GM13976 (cell line): ENCODE measurements around the gene PISD.

Experiments used
- DNase-seq: peaks from one replicate; pipeline ENCODE4 v3.0.0; 2012; ENCODE audit warnings: low spot score
- CTCF ChIP-seq: IDR thresholded peaks from 2 replicates; pipeline ENCODE4 v1.5.1; 2012; ENCODE audit warnings: borderline replicate concordance, mild to moderate bottlenecking; ENCODE audit not compliant: insufficient read depth; ENCODE audit errors: extremely low read depth, missing control alignments, control extremely low read depth
- in situ Hi-C: fragments of 300-500 bp; cut with MboI; formaldehyde crosslinking; loops from one replicate; pipeline ENCODE4 v1.12.0; 2022; ENCODE audit warnings: low sequenced_read_pairs, mixed read lengths, inconsistent platforms; ENCODE audit not compliant: unreplicated experiment

PISD gene

DNA sequence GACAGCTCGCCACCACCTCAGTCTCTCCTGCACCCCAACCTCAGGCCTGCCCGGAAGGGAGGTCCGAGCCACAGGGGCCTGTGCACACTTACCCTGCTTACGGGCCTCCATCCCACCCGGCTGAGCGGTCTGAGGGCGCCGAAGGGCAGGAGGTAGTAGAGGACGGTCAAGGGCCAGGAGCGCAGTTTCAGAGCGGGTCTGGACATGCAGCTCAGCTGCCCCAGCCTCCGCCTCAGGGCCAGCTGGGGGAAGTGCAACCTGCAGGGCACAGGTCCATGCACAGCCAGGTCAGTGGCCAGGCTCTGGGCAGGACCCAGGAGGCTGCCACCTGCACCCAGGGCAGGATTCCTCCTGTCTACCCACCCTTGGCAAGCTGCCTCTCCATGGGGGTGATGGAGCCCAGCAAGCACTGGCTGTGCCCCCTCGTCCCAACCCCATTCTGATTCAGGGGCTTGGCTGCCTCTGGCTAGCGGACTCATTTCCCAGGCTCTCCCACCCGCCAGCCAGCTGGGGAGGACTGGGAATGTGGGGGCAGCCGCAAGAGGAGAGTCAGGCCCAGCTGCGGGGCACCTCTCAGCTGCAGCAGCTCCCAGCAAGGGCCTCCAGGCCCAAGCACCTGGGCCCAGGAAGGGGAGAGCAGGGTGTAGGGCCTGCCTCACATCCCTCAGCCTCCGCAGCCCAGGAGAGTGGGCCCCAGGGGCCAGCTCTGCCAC lies 38.3 kb downstream of the PISD start:
- TF ChIP-seq CTCF, result no peak
- in situ Hi-C loops, result no loop called here

GRCh38 chr22:31622980-31623379 lies 39.0 kb downstream of the PISD start:
- in situ Hi-C loops, result no loop called here
- no peak for DNase-seq
- TF ChIP-seq CTCF, result no peak

More for the DNA sequence above, 38.3 kb downstream of the PISD start:
- DNase-seq, result no peak

DNA sequence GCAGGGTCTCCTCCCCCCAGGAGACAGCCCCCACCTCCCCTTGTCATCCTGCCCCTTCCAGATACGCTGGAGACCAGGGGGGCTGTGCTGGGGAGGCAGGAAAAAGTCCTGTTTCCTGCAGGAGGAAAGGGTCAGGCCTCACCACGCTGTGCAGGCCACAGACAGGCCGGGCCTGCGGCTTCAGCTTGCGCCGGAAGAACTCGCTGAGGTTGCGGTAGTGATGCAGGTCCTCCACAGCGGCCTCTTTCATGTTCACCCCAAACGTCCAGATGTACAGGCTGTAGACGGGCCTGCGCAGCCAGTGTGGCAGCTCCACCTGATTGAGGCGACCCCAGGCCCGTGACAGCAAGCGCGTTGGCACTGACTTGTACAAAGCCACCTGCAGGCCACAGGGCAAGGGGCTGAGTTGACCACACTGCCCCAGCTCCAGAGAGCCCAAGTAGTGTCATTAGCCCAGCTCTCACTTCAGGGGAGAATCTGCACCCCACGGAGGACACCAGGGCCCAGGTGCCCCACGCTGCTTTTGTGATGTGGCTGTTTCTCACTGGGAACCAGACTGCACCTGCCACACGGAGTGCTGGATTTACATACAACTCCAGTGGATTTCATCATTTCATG lies 40.4 kb downstream of the PISD start:
- no peak for TF ChIP-seq CTCF
- no peak for DNase-seq
- in situ Hi-C loops, result no loop called here

- in situ Hi-C loops, result no loop called here
- DNase-seq, result no peak
- no peak for TF ChIP-seq CTCF
Measured at GRCh38 chr22:31620756-31621480, 41.1 kb downstream of the PISD start.

DNA sequence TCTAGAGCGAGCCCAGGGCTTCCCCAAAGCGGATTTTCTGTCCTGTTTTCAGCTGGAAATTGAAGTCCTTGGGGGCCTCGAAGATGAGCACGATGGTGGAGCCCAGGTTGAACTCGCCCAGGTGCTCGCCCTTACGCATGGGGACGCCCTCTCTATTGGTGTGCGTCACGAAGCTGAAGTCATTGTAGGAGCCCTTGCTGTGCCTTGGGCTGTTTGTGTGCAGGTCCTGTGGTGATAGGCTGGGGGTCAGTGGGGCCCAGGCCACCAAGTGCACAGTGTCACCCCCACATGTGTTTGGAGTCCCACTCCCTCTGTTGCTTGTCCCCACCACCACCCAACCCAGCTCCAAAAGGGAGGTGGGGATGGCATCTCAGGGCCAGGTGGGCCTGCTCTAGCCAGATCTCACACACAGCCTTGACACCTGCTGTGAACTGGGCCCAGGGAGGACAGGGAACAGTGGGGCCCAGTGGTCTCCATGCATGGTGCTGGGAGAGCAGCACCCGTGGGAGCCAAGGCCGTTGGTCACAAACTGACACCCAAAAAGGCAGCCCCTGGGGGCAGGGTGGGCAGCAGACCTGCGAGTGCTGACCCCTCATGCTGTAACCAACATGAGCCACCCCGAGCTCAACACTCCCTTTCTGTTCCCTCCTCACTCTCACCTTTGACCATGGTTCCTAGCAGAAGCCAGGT lies 42.3 kb downstream of the PISD start:
- no peak for TF ChIP-seq CTCF
- DNase-seq, result no peak
- in situ Hi-C loops, result no loop called here

- no peak for TF ChIP-seq CTCF
- no peak for DNase-seq
- in situ Hi-C loops, result no loop called here
Measured at GRCh38 chr22:31618471-31619176, 43.4 kb downstream of the PISD start.
